DND-41 (cell line): ENCODE measurements around the gene TMEM54.

Experiments used
- EZH2 ChIP-seq: IDR thresholded peaks from 3 replicates; pipeline ENCODE4 v1.6.1; 2012; ENCODE audit warnings: borderline replicate concordance, low read depth, mild to moderate bottlenecking, moderate library complexity, low read length, inconsistent platforms; ENCODE audit not compliant: severe bottlenecking
- TF ChIP-seq, protein P1 (sequence below): IDR thresholded peaks from 2 replicates; pipeline ENCODE4 v1.5.1; 2012; ENCODE audit warnings: borderline replicate concordance, low read length, moderate library complexity, mild to moderate bottlenecking; ENCODE audit not compliant: poor library complexity, severe bottlenecking; ENCODE audit errors: extremely low read depth

DNA sequence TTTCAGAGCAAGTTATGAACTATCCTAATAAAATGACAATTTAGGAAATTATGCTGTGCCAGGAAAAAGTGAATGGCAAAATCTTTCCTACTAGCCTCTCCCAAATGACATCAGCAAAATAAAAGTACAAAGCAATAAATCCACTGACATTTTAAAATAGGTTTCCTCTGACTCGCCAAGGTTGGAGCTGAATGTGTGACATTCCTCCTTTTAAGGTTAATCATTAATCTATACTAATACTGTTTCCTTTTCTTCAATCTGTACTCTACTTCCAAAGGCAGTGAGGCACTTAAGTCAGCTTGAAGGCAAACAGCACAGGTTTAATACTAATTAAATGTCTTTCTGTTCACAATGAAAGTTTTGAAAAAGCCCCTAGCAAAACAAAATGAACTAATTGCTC is 47.7 kb upstream of the TMEM54 start:
- TF ChIP-seq EZH2: no peak
- TF ChIP-seq, protein P1, sequence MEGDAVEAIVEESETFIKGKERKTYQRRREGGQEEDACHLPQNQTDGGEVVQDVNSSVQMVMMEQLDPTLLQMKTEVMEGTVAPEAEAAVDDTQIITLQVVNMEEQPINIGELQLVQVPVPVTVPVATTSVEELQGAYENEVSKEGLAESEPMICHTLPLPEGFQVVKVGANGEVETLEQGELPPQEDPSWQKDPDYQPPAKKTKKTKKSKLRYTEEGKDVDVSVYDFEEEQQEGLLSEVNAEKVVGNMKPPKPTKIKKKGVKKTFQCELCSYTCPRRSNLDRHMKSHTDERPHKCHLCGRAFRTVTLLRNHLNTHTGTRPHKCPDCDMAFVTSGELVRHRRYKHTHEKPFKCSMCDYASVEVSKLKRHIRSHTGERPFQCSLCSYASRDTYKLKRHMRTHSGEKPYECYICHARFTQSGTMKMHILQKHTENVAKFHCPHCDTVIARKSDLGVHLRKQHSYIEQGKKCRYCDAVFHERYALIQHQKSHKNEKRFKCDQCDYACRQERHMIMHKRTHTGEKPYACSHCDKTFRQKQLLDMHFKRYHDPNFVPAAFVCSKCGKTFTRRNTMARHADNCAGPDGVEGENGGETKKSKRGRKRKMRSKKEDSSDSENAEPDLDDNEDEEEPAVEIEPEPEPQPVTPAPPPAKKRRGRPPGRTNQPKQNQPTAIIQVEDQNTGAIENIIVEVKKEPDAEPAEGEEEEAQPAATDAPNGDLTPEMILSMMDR: no peak
